ENCODE data around the gene RBPJL. TPM values are rescaled to one million over a fixed set of nuclear protein-coding genes. Genes with fewer than 3 reads are reported as not detected.
A peak's percentile ranks its signal among the peaks of the same experiment; 100 is the strongest.

Gene RBPJL
- total RNA-seq, 1 donor from 2014 or later: not detected

DNA sequence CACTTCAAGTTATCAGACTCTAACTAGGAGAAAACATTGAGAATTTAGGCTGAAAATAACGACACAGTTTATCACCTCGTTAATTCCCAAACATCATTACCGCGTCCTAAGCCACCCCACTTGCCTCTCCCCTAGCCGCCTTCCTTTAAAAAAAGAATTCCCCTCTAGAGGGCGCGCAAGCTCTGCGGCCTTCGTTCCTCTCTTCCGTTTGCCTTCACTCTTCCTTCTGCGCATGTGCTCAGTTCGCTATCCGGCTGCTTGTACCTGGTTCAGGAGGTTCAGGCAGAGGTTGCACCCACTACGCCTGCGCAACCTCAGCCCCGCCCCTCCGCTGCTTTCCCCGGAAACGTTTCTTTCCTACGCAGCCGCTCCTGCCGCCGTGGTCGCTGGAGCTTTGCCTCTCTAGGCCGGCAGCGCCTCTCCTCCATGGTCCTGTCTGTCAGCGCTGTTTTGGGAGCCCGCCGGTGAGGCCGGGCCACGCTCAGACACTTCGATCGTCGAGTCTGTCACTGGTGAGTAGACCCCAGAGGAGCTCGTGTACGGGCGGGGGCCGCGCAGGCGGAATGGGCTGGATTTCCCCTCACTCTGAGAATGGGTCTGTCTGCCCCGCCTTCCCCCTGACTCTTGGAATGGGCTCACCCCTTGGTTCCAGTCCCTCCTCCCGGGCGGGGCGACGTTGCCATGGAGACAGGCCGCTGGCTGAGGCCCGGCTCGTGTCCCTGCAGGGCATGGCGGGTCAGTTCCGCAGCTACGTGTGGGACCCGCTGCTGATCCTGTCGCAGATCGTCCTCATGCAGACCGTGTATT lies 56.4 kb downstream of the RBPJL start, which contains the start of gene SYS1:
SYS1 (plus strand) TSS at position 353 of the 807 bp plus-strand sequence; CDS start at position 729, 376 bp downstream.
- peak; percentile 100 for DNase-seq

DNA sequence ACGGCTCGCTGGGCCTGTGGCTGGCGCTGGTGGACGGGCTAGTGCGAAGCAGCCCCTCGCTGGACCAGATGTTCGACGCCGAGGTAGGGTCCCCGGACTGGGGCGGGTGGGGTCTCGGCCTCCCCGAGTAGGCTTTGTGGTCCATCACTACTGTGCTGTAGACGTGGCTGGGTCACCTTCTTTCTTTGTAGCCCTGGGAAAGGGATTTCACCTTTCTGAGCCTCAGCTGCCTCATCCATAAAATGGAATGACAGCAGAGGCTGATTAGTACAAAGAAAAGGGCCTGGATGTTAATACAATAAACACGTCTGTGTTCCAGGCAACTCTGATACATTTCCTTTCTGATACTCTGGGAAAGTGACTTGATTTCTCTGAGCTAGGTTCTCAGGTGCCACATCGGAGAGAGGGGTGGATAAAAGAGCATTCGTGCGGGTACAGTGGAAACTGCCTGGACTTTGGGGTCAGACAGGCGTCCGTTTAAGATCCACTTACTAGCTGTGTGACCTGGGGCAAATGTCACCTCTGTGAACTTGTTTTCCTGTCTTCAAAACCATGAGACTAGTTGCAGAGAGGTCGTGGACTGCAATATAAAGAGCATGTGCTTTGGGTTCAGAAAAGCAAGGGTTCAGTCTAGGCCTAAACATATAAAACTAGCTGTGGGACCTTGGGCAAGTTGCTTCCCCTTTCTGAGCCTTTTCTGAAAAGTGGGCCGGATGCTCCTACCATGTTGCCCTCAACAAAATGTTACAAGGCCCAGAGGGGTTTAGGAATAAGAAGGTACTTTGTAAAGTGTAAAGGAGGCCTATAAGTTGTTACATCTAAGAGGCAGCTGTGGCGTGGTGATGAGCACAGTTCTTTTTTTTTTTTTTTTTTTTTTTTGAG lies 57.2 kb downstream of the RBPJL start:
- DNase-seq: no peak

DNA sequence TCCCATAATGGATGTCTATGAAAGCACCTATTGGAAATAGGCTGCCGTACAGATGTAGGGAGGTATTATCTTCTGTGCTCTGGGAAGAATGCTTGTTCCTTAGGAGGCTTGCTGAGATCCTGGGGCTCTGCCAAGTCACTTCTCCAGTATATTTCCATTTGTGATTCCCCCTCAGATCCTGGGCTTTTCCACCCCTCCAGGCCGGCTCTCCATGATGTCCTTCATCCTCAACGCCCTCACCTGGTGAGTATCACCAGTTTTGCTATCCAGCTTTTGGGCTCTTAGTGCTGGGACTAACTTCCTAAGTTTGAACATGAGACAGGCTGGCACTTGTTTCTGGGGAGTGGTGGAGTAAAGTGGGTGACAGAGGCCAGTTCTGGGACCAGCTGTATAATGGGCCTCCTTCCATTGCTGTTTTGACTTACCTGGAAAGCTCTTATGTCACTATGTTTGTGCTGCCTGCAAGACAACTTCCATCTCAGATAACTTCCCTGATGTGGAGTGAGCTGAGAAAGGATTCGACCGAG lies 58.9 kb downstream of the RBPJL start:
- no peak for DNase-seq

DNA sequence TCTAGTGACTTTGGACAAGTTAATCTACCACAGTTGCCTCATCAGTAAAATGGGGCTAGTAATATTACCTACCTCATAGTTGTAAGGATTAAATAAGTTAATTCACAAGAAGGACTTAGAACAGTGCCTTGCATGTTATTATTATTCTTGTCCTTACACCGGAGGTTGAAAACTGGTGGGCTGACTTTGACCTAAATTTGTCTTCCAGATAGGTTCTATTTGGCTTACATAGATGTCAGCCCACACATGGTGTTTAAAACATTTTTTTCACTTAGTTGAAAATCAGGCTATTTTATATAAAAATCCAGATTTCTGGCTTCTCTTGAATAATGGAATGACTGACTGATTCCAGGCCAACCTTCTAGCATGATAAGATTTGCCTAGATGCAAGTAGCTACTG lies 59.6 kb downstream of the RBPJL start:
- DNase-seq: no peak

DNA sequence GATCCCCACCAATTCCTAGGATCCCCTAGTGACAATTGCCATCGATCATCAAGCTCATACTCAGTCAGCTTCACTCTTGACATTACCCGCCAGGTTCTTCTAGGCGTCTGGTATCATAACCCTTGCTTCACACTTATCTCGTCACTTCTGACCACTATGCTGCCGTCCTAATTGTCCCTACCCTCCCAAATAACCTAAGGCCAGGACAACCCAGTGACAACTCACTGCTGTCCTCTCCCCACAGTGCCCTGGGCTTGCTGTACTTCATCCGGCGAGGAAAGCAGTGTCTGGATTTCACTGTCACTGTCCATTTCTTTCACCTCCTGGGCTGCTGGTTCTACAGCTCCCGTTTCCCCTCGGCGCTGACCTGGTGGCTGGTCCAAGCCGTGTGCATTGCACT lies 60.0 kb downstream of the RBPJL start:
- DNase-seq: no peak

DNA sequence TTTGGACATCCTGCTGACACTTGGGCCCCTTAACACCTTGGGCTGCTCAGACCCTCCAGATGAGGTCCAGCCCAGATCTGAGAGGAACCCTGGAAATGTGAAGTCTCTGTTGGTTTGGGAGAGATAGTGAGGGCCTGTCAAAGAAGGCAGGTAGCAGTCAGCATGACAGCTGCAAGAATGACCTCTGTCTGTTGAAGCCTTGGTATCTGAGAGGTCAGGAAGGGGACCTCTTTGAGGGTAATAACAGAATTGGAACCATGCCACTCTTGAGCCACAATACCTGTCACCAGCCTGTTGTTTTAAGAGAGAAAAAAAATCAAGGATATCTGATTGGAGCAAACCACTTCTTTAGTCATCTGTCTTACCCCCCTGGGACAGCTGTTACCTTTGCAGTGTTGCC lies 60.5 kb downstream of the RBPJL start:
- no peak for DNase-seq

Other genes with a start within 250 kb of the RBPJL start
- gene KCNS1, start 205.7 kb upstream of the RBPJL start, total RNA-seq: 1.1 TPM
- gene WFDC5, start 191.7 kb upstream of the RBPJL start, total RNA-seq: not detected
- gene WFDC12, start 182.4 kb upstream of the RBPJL start, total RNA-seq: not detected
- not detected for gene PI3, start 131.9 kb upstream of the RBPJL start, total RNA-seq
- not detected for gene SEMG1, start 99.8 kb upstream of the RBPJL start, total RNA-seq
- not detected for gene SEMG2, start 85.5 kb upstream of the RBPJL start, total RNA-seq
- 181 TPM for gene SLPI, start 52.3 kb upstream of the RBPJL start, total RNA-seq
- 1.1 TPM for gene MATN4, start 1.5 kb downstream of the RBPJL start, total RNA-seq
- 26.9 TPM for gene SDC4, start 41.6 kb downstream of the RBPJL start, total RNA-seq
- gene SYS1, start 56.3 kb downstream of the RBPJL start, total RNA-seq: 20.0 TPM
- gene TP53TG5, start 71.5 kb downstream of the RBPJL start, total RNA-seq: not detected
- gene DBNDD2, start 101.4 kb downstream of the RBPJL start, total RNA-seq: 23.4 TPM
- gene PIGT, start 109.3 kb downstream of the RBPJL start, total RNA-seq: 27.4 TPM
- 16.6 TPM for gene WFDC2, start 162.9 kb downstream of the RBPJL start, total RNA-seq
- gene SPINT3, start 208.8 kb downstream of the RBPJL start, total RNA-seq: not detected
- not detected for gene WFDC6, start 232.6 kb downstream of the RBPJL start, total RNA-seq
- not detected for gene EPPIN, start 240.6 kb downstream of the RBPJL start, total RNA-seq